AG04449 (cell line): ENCODE measurements around the gene VSTM5.
"Not testable (repeated sequence)": the region's sequence is repeated elsewhere in the genome, so short reads cannot be mapped to it uniquely, and the experiment has no call there.

Experiments
- CTCF ChIA-PET: fragments of 350-600 bp; formaldehyde crosslinking; extraction: SDS; loops from one replicate; lab custom pipeline; 2021; ENCODE audit warnings: antibody characterized with exemption; lab: Yijun Ruan, JAX
- POLR2A ChIA-PET: fragments of 400-600, 350-600 bp; formaldehyde crosslinking; extraction: SDS; loops from one replicate; lab custom pipeline; 2020; ENCODE audit warnings: antibody characterized with exemption, inconsistent platforms; lab: Yijun Ruan, JAX
- DNase-seq: peaks from one replicate; pipeline ENCODE4 v3.0.0-alpha.2; 2010; ENCODE audit warnings: low read depth, low spot score
- H3K4me3 ChIP-seq: 2 replicates; pipeline ENCODE4 v1.5.1; 2011; ENCODE audit warnings: low read depth, mild to moderate bottlenecking, control low read depth, low read length
- CTCF ChIP-seq: IDR thresholded peaks from one replicate; pipeline ENCODE4 v1.5.1; 2011; ENCODE audit warnings: mild to moderate bottlenecking, moderate library complexity, low read length, control low read depth, inconsistent platforms; ENCODE audit not compliant: insufficient read depth; ENCODE audit errors: missing control alignments

Gene VSTM5

GRCh38 chr11:93850594-93851018 lies at the start of gene VSTM5:
Gene VSTM5, minus strand, starts transcription at chr11:93850618. Its CDS starts 116 bp downstream, at chr11:93850502.
- CTCF ChIA-PET, result interaction anchor here (0.7 to 1.5 kb wide), 3 partner anchors 8 to 42 kb away, joined by 3 to 8 read pairs (median 3); no protein-coding TSS in a partner anchor

GRCh38 chr11:93895106-93895862 lies 44.9 kb upstream of the VSTM5 start:
- peak; percentile 68 for TF ChIP-seq CTCF
- peak; percentile 79 for DNase-seq

More at GRCh38 chr11:93850594-93851018, at the start of gene VSTM5:
- peak within 1 kb of the TSS; percentile 46 for H3K4me3 ChIP-seq
- no peak for DNase-seq
- POLR2A ChIA-PET, result no interaction called here
- TF ChIP-seq CTCF, result no peak

GRCh38 chr11:93890391-93891051 lies 40.1 kb upstream of the VSTM5 start:
- H3K4me3 ChIP-seq, result no peak overlapping the region
- no peak for TF ChIP-seq CTCF
- POLR2A ChIA-PET, result no interaction called here
- DNase-seq, result no peak
- CTCF ChIA-PET, result interaction anchor here (0.7 to 3.1 kb wide), 7 partner anchors 31 to 714 kb away, joined by 3 to 13 read pairs (median 5); partner anchors contain the start of gene C11orf97

More at GRCh38 chr11:93895106-93895862, 44.9 kb upstream of the VSTM5 start:
- CTCF ChIA-PET, result interaction anchor here (0.6 to 6.6 kb wide), 69 partner anchors 10 to 710 kb away, joined by 3 to 147 read pairs (median 4); partner anchors contain the start of genes ANKRD49, C11orf97 and PANX1
- no peak overlapping the region for H3K4me3 ChIP-seq
- POLR2A ChIA-PET, result interaction anchor here (0.5 to 1.1 kb wide), 2 partner anchors 280 to 537 kb away, joined by 3 to 4 read pairs; no protein-coding TSS in a partner anchor

- no peak for DNase-seq
- CTCF ChIA-PET, result interaction anchor here (1.2 to 8.0 kb wide), 2 partner anchors 9 to 618 kb away, joined by 3 to 55 read pairs; no protein-coding TSS in a partner anchor
- TF ChIP-seq CTCF, result no peak
- POLR2A ChIA-PET, result no interaction called here
- H3K4me3 ChIP-seq, result no peak overlapping the region
Measured at GRCh38 chr11:93887111-93887510, 36.7 kb upstream of the VSTM5 start.

GRCh38 chr11:93879114-93879513 lies 28.7 kb upstream of the VSTM5 start:
- H3K4me3 ChIP-seq, DNase-seq, POLR2A ChIA-PET: not testable (repeated sequence)
- CTCF ChIA-PET, result interaction anchor here (1.2 kb wide), 1 partner anchor 17 kb away, joined by 4 read pairs; no protein-coding TSS in a partner anchor

- TF ChIP-seq CTCF, result no peak
- DNase-seq, result no peak
- CTCF ChIA-PET, result interaction anchor here (1.0 to 1.6 kb wide), 3 partner anchors 10 to 631 kb away, joined by 3 to 4 read pairs (median 3); no protein-coding TSS in a partner anchor
- POLR2A ChIA-PET, result no interaction called here
- no peak overlapping the region for H3K4me3 ChIP-seq
Measured at GRCh38 chr11:93875637-93876036, 25.2 kb upstream of the VSTM5 start.
